ENCODE data around the gene PRR7.
A peak's percentile ranks its signal among the peaks of the same experiment; 100 is the strongest.

The PRR7 gene

DNA sequence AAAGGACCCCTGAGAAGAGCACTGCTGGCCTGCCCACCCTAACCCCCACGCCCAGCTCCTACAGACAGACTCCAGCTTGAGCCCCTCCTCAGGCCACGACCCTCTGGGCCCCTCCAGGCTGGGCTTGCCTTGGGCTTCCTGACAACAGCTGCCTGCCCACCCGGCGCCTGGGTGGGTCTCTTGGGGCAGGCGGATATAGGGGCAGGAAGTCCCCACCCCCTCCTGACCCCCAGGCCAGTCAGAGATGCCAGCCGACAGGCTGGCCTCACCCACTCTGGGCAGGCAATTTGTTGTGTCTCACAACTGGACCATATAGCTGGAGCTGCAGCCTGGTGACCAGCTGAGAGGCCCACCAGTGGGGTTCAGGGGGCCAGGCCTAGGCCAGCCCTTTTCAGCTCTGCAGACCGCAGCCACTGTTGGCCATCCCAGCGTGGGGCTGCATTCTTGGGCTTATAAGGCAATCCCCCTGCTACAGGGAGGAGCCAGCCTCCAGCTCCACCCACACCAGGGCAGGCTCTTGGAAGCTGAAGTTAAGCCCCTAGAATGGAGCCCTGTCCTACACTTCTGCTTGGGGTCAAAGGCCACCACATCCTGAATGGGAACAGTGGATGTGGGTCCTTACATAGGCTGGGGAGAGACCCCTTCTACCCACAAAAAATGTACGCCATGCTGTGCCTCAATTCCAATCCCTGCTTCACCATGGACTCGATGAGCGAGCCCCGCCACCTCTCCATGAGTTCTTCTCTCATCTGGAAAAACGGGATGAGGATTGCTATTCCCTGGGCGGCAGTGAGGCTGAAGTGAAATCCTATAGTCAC, 48.8 kb downstream of the PRR7 start:
- peak; percentile 67 for DNase-seq (ENCODE audit: low spot score)
- in situ Hi-C loops (cut with MboI; ENCODE audit: low pct_unique_long_range_greater_than_20kb, low sequenced_read_pairs, unreplicated experiment): no loop called here
- TF ChIP-seq, protein P1, sequence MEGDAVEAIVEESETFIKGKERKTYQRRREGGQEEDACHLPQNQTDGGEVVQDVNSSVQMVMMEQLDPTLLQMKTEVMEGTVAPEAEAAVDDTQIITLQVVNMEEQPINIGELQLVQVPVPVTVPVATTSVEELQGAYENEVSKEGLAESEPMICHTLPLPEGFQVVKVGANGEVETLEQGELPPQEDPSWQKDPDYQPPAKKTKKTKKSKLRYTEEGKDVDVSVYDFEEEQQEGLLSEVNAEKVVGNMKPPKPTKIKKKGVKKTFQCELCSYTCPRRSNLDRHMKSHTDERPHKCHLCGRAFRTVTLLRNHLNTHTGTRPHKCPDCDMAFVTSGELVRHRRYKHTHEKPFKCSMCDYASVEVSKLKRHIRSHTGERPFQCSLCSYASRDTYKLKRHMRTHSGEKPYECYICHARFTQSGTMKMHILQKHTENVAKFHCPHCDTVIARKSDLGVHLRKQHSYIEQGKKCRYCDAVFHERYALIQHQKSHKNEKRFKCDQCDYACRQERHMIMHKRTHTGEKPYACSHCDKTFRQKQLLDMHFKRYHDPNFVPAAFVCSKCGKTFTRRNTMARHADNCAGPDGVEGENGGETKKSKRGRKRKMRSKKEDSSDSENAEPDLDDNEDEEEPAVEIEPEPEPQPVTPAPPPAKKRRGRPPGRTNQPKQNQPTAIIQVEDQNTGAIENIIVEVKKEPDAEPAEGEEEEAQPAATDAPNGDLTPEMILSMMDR (IDR thresholded peaks at IDR 0.05; ENCODE audit: extremely low read depth, insufficient read depth, missing control alignments): no peak

DNA sequence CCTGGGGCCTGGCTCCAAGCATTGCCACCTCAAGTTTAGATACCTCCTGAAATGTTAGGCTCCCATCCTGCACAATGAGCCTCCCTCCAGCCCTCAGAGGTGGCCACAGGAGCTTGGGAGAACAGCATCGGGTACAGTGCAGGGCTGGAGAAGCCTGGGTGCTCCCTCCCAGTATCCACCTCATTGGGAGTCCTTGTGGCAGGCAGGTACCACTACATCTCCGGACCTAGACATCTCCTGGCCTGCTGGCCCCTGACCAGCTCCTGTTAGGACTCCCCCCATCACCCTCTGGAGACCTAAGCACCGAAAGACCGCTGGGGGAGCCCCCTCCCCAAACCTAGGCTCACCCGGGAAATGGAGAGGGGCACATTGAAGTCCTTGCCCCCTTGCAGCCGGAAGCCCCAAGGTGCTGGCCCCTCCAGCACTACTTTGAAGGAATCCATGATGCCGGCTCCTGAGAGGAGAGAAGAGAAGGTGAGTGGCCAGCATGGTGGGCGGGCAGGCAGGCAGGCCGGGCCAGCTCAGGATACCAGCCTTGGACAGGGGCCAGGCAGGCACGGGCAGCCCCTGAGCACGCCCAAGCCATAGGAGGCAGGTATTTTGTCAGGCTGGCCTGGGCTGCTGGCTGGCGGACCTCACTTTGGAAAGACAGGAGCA, 49.6 kb downstream of the PRR7 start:
- in situ Hi-C loops (cut with MboI; ENCODE audit: low pct_unique_long_range_greater_than_20kb, low sequenced_read_pairs, unreplicated experiment): no loop called here
- TF ChIP-seq, protein P1 (IDR thresholded peaks at IDR 0.05; ENCODE audit: extremely low read depth, insufficient read depth, missing control alignments): no peak
- DNase-seq (ENCODE audit: low spot score): peak; percentile 43

DNA sequence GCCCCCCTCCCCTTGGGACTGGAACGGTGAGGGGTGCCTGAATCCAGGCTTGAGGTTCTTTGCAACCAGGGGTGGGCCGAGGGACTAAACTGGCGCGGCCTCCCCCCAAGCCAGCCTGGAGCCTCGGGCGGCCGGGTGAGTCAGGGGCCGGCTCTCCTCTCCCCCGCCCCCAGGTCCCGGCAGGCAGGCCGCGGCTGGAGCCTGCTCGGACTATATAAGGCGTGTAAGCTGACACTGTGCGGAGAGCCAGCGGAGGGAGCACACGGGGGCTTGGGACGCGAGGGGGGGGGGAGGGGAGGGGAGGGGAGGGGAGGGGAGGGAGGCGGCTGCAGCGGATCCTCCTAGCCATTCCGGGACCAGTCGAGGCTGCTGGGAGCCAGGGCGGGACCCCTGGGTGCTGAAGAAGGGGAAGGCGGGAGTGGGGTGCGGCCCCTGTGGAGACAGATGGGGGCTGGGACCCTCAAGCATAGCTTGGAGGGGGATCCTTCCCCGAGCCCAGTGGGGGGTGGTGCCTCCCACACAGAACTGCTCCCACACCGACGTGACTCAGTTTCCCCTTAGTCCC, 50.2 kb downstream of the PRR7 start:
- TF ChIP-seq, protein P1 (IDR thresholded peaks at IDR 0.05; ENCODE audit: extremely low read depth, insufficient read depth, missing control alignments): no peak
- no peak for DNase-seq (ENCODE audit: low spot score)
- in situ Hi-C loops (cut with MboI; ENCODE audit: low pct_unique_long_range_greater_than_20kb, low sequenced_read_pairs, unreplicated experiment): no loop called here

DNA sequence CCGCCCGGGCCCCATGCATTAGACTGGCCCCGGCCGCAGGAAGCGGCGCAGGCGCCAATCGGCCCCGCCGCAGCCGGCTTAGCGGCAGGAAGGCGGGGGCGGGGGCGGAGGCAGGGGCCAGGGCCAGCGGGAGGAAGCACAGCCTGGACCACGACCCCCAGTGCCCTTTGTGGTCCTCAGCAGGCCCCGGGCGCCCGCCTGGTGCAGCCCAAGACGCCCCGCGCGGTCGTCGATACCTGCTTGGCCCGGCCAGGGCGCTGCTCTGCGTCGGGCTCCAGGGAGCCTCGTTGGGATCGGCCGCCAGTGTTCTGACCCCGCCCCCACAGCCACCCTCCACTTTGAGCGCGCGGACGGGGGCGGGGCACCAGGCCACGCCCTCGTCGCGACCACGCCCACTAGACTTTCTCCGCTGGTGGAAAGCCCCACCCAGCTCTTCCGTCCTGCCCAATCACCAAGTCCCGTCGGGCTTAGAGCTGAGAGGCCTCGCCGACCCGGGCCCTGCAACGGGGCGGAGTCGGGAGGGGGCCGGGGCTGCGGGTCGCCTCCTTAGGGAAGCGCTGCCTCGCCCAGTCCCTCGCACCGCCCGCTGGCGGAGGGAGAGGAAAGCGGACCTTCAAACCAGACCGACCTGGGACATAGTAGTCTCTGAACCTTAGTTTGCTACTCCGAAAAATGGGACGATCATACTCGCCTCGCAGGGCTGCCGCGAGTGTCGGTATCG, 50.8 kb downstream of the PRR7 start, which contains the start of gene PDLIM7:
TSS of gene PDLIM7 (minus strand) at position 313 of the 721 bp plus-strand sequence. CDS start 1,092 bp downstream, outside the sequence.
- TF ChIP-seq, protein P1 (IDR thresholded peaks at IDR 0.05; ENCODE audit: extremely low read depth, insufficient read depth, missing control alignments): no peak
- in situ Hi-C loops (cut with MboI; ENCODE audit: low pct_unique_long_range_greater_than_20kb, low sequenced_read_pairs, unreplicated experiment): no loop called here
- DNase-seq (ENCODE audit: low spot score): peak; percentile 99

DNA sequence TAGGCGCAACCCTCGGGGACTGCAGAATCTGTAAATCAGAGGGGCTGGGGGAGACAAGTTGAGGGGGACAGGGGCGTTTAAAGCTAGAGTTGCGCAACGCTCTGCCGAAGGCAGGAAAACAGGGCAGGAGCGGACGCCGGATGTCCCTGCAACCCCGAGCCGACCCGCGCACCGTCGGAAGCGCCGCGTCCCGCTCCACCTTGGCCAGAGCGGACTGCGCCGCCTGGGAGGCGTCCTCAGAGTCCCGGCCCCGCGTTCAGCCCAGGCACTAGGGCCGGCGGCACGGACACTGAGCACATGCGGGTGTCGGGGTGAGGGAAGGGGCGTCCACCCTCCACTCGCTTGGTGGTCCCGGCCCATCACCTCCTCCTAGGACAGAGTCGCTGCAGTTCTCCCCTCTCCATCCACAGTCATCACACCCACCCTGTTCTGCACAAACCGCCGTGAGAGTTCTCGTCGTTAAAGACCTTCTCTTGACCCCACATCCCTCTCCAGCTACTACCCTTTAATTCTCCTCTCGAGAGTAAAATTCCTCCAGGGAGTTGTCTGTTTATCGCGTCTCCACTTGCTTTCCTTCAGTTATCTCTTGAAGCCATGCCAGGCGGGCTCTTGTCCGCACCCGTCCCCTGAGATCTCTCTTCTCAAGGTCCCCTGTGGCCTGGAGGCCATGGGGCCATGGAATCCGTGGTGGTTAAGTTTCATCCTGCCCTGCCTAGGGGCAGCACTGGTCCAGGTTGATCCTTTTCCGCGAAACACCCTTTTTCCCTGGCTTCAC, 51.6 kb downstream of the PRR7 start:
- TF ChIP-seq, protein P1 (IDR thresholded peaks at IDR 0.05; ENCODE audit: extremely low read depth, insufficient read depth, missing control alignments): no peak
- DNase-seq (ENCODE audit: low spot score): no peak

More for the DNA sequence above, 51.6 kb downstream of the PRR7 start:
- in situ Hi-C loops (cut with MboI; ENCODE audit: low pct_unique_long_range_greater_than_20kb, low sequenced_read_pairs, unreplicated experiment): no loop called here

Data from GM13977 (cell line).